A673 (cell line): Measurements from ENCODE around the gene MRPS12. TPM values are rescaled to one million over a fixed set of nuclear protein-coding genes. Genes with fewer than 3 reads are reported as not detected.
A peak's percentile ranks its signal among the peaks of the same experiment; 100 is the strongest.

Experiments
- BruUV-seq: library from RNA; stranded (reverse); fragments of 400-500 nt; replicated peaks from 2 replicates; lab custom pipeline; 2021; lab: Mats Ljungman, UMichigan
- CTCF ChIA-PET: fragments of 300-600 bp; sonication (Branson Sonifier 250); formaldehyde crosslinking; loops from one replicate; lab custom pipeline; 2022; ENCODE audit warnings: antibody characterized with exemption; lab: Charles Lee
- POLR2A ChIA-PET: fragments of 300-600 bp; sonication (Branson Sonifier 250); formaldehyde crosslinking; loops from one replicate; lab custom pipeline; 2022; ENCODE audit warnings: antibody characterized with exemption; ENCODE audit not compliant: low non-redundant PET; lab: Charles Lee
- DNase-seq: peaks from one replicate; pipeline ENCODE4 v3.0.0-alpha.2; 2015; ENCODE audit warnings: low spot score
- H3K27ac ChIP-seq: fragments of 200-600 bp; sonication (generic); 2 replicates; pipeline ENCODE4 v1.5.1; 2016; ENCODE audit warnings: mixed run types, low read depth, mild to moderate bottlenecking, mixed read lengths, antibody characterized with exemption, low read length; ENCODE audit not compliant: poor library complexity, severe bottlenecking
- H3K27me3 ChIP-seq: fragments of 200-600 bp; sonication (generic); replicated peaks from 2 replicates; pipeline ENCODE4 v1.6.1; 2017; ENCODE audit warnings: mixed run types, low read depth, mild to moderate bottlenecking, mixed read lengths, antibody characterized with exemption, low read length; ENCODE audit not compliant: insufficient read depth, poor library complexity
- H3K36me3 ChIP-seq: fragments of 200-600 bp; sonication (generic); 2 replicates; pipeline ENCODE4 v1.6.1; 2016; ENCODE audit warnings: mixed run types, mild to moderate bottlenecking, mixed read lengths, antibody characterized with exemption, low read length; ENCODE audit not compliant: insufficient read depth, poor library complexity, severe bottlenecking
- H3K4me1 ChIP-seq: fragments of 200-600 bp; sonication (generic); 2 replicates; pipeline ENCODE4 v1.6.1; 2017; ENCODE audit warnings: mixed run types, mild to moderate bottlenecking, mixed read lengths, antibody characterized with exemption, low read length; ENCODE audit not compliant: insufficient read depth, poor library complexity, severe bottlenecking
- H3K4me3 ChIP-seq: fragments of 200-600 bp; sonication (generic); 2 replicates; pipeline ENCODE4 v1.5.1; 2016; ENCODE audit warnings: low read depth, mixed run types, mild to moderate bottlenecking, mixed read lengths, low read length; ENCODE audit not compliant: poor library complexity, severe bottlenecking
- H3K9me3 ChIP-seq: fragments of 200-600 bp; sonication (generic); 2 replicates; pipeline ENCODE4 v1.6.1; 2016; ENCODE audit warnings: mixed run types, low read depth, mild to moderate bottlenecking, mixed read lengths, antibody characterized with exemption, low read length; ENCODE audit not compliant: poor library complexity, severe bottlenecking
- CTCF ChIP-seq: fragments of 300-800, 200-600 bp; sonication (generic); conservative IDR thresholded peaks from 2 replicates; pipeline ENCODE4 v1.5.1; 2017; ENCODE audit warnings: low read depth, mild to moderate bottlenecking, antibody characterized with exemption, low read length, moderate library complexity, mixed read lengths
- EZH2 ChIP-seq: fragments of 200-600 bp; sonication (generic); IDR thresholded peaks from 2 replicates; pipeline ENCODE4 v1.6.1; 2017; ENCODE audit warnings: borderline replicate concordance, low read depth, mild to moderate bottlenecking, mixed read lengths, antibody characterized with exemption, low read length; ENCODE audit not compliant: poor library complexity, severe bottlenecking
- intact Hi-C: fragments of 100-400 bp; cut with micrococcal nuclease; formaldehyde crosslinking; loops from one replicate; pipeline ENCODE4 v1.10.0; 2022; ENCODE audit not compliant: unreplicated experiment
- total RNA-seq: library from RNA; stranded (reverse); gene quantifications from 2 replicates; pipeline ENCODE4 v1.2.3, GENCODE V29; 2021

Gene MRPS12
- total RNA-seq, 1 experiment from 2014 or later, result 81.9 TPM

GRCh38 chr19:38971672-38972071, 40.9 kb downstream of the MRPS12 start:
- CTCF ChIA-PET, result interaction anchor here (0.9 kb wide), 1 partner anchor 9 kb away, joined by 11 read pairs; no protein-coding TSS in a partner anchor
- POLR2A ChIA-PET, result no interaction called here
- Histone ChIP-seq H3K9me3 (no peaks in the 10 kb centered on the region), H3K27ac (no peak overlapping the region), H3K4me3 (no peak overlapping the region), H3K4me1 (peaks cover 14% of the 10 kb centered on the region), H3K27me3 (no peaks in the 10 kb centered on the region), H3K36me3 (peaks cover under 1% of the 10 kb centered on the region)
- TF ChIP-seq CTCF, result no peak
- TF ChIP-seq EZH2, result no peak
- BruUV-seq, result no TSS peak
- no peak for DNase-seq
- intact Hi-C loops, result loop anchor here (10.0 kb wide), 1 partner anchor 143 kb away; no protein-coding TSS in a partner anchor

- ChIA-PET CTCF (interaction anchor here (0.8 kb wide), 1 partner anchor 13 kb away, joined by 5 read pairs; no protein-coding TSS in a partner anchor), POLR2A (interaction anchor here (0.7 kb wide), 1 partner anchor 23 kb away, joined by 4 read pairs; no protein-coding TSS in a partner anchor)
- peaks cover 14% of the 10 kb centered on the region for H3K4me1 ChIP-seq
- peak overlapping the region; percentile 75 for H3K4me3 ChIP-seq
- H3K36me3 ChIP-seq, result no peaks in the 10 kb centered on the region
- no TSS peak for BruUV-seq
- TF ChIP-seq CTCF (no peak), EZH2 (no peak)
- H3K27ac ChIP-seq, result peak overlapping the region; percentile 91
- DNase-seq, result peak; percentile 50
- no peaks in the 10 kb centered on the region for H3K9me3 ChIP-seq
- intact Hi-C loops, result loop anchor here (10.0 kb wide), 1 partner anchor 140 kb away; no protein-coding TSS in a partner anchor
- no peaks in the 10 kb centered on the region for H3K27me3 ChIP-seq
Measured at GRCh38 chr19:38974624-38975213, 44.0 kb downstream of the MRPS12 start.

- TSS peak; percentile 72 for BruUV-seq
- Histone ChIP-seq H3K9me3 (no peaks in the 10 kb centered on the region), H3K27ac (peak within 1 kb of the TSS; percentile 91), H3K4me1 (peaks cover 14% of the 10 kb centered on the region), H3K36me3 (no peaks in the 10 kb centered on the region), H3K4me3 (peak within 1 kb of the TSS; percentile 75), H3K27me3 (no peaks in the 10 kb centered on the region)
- intact Hi-C loops, result loop anchor here (10.0 kb wide), 1 partner anchor 139 kb away; no protein-coding TSS in a partner anchor
- DNase-seq, result peak; percentile 83
- POLR2A ChIA-PET, result no interaction called here
- CTCF ChIA-PET, result interaction anchor here (0.6 to 1.1 kb wide), 6 partner anchors 13 to 432 kb away, joined by 3 to 8 read pairs (median 4); no protein-coding TSS in a partner anchor
- no peak for TF ChIP-seq EZH2
- TF ChIP-seq CTCF, result no peak
Measured at GRCh38 chr19:38975214-38975860, 44.6 kb downstream of the MRPS12 start, which contains the start of gene FBXO17. TSS of gene FBXO17 (minus strand) at chr19:38975742. CDS start at chr19:38950319, 25,423 bp downstream.
